Left ventricle myocardium inferior (tissue), 1 donor: ENCODE data around the gene PHACTR3. TPM values are rescaled to one million over a fixed set of nuclear protein-coding genes. Genes with fewer than 3 reads are reported as not detected.

ENCODE experiments used
- DNase-seq: peaks from one replicate; pipeline ENCODE4 v3.0.0-alpha.2; 2020
- H3K27ac ChIP-seq: fragments of 200-600 bp; replicated peaks from 2 replicates; pipeline ENCODE4 v1.8.0; 2021
- H3K27me3 ChIP-seq: fragments of 200-600 bp; 2 replicates; pipeline ENCODE4 v1.8.0; 2021; ENCODE audit warnings: low read depth
- H3K36me3 ChIP-seq: fragments of 200-600 bp; 2 replicates; pipeline ENCODE4 v1.8.0; 2021
- H3K4me1 ChIP-seq: fragments of 200-600 bp; 2 replicates; pipeline ENCODE4 v1.8.0; 2021
- H3K4me3 ChIP-seq: fragments of 200-600 bp; 2 replicates; pipeline ENCODE4 v1.8.0; 2021; ENCODE audit warnings: mild to moderate bottlenecking, moderate library complexity
- H3K9me3 ChIP-seq: fragments of 200-600 bp; replicated peaks from 2 replicates; pipeline ENCODE4 v1.8.0; 2021
- intact Hi-C: fragments of 100-400 bp; cut with micrococcal nuclease; formaldehyde crosslinking; loops from one replicate; pipeline ENCODE4 v1.11.0; 2022
- total RNA-seq: library from RNA; stranded (reverse); fragmentation: NEBNext Ultra II Directional; extraction: Animal tissue kit (Norgen Biotek cat#: 25700); gene quantifications from one replicate; pipeline ENCODE4 v1.2.1, GENCODE V29; 2021
- TF ChIP-seq, protein P1 (sequence below): fragments of 200-600 bp; IDR thresholded peaks from 2 replicates; pipeline ENCODE4 v1.8.0; 2021; ENCODE audit warnings: antibody characterized with exemption, mild to moderate bottlenecking, borderline replicate concordance
- donor health status: DM: no; HTN: yes; CAD: no; lungs with severe emphysema.

Gene PHACTR3
- total RNA-seq, 1 donor from 2014 or later, result 4.3 TPM

GRCh38 chr20:59703046-59703445, 98.7 kb downstream of the PHACTR3 start:
- no peaks in the 10 kb centered on the region for H3K27me3 ChIP-seq
- intact Hi-C loops, result no loop called here
- peaks cover 15% of the 10 kb centered on the region for H3K4me1 ChIP-seq
- H3K4me3 ChIP-seq, result no peak overlapping the region
- no peaks in the 10 kb centered on the region for H3K9me3 ChIP-seq
- H3K36me3 ChIP-seq, result no peaks in the 10 kb centered on the region
- TF ChIP-seq, protein P1, sequence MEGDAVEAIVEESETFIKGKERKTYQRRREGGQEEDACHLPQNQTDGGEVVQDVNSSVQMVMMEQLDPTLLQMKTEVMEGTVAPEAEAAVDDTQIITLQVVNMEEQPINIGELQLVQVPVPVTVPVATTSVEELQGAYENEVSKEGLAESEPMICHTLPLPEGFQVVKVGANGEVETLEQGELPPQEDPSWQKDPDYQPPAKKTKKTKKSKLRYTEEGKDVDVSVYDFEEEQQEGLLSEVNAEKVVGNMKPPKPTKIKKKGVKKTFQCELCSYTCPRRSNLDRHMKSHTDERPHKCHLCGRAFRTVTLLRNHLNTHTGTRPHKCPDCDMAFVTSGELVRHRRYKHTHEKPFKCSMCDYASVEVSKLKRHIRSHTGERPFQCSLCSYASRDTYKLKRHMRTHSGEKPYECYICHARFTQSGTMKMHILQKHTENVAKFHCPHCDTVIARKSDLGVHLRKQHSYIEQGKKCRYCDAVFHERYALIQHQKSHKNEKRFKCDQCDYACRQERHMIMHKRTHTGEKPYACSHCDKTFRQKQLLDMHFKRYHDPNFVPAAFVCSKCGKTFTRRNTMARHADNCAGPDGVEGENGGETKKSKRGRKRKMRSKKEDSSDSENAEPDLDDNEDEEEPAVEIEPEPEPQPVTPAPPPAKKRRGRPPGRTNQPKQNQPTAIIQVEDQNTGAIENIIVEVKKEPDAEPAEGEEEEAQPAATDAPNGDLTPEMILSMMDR, result no peak
- H3K27ac ChIP-seq, result no peak overlapping the region
- DNase-seq, result no peak

- Histone ChIP-seq H3K4me1 (peaks cover 15% of the 10 kb centered on the region), H3K4me3 (no peak overlapping the region), H3K27me3 (no peaks in the 10 kb centered on the region), H3K9me3 (no peaks in the 10 kb centered on the region), H3K27ac (no peak overlapping the region), H3K36me3 (no peaks in the 10 kb centered on the region)
- TF ChIP-seq, protein P1, result no peak
- DNase-seq, result no peak
- intact Hi-C loops, result no loop called here
Observed at GRCh38 chr20:59705651-59706399, 101.5 kb downstream of the PHACTR3 start.

GRCh38 chr20:59706400-59706693, 102.0 kb downstream of the PHACTR3 start:
- no peak overlapping the region for H3K27ac ChIP-seq
- H3K9me3 ChIP-seq, result no peaks in the 10 kb centered on the region
- intact Hi-C loops, result no loop called here
- no peaks in the 10 kb centered on the region for H3K36me3 ChIP-seq
- H3K4me1 ChIP-seq, result peaks cover 15% of the 10 kb centered on the region
- H3K4me3 ChIP-seq, result no peak overlapping the region
- H3K27me3 ChIP-seq, result no peaks in the 10 kb centered on the region
- TF ChIP-seq, protein P1, result no peak
- DNase-seq, result no peak

GRCh38 chr20:59708326-59708725, 104.0 kb downstream of the PHACTR3 start:
- no peak overlapping the region for H3K27ac ChIP-seq
- H3K4me1 ChIP-seq, result peaks cover 15% of the 10 kb centered on the region
- H3K4me3 ChIP-seq, result no peak overlapping the region
- H3K27me3 ChIP-seq, result no peaks in the 10 kb centered on the region
- DNase-seq, result no peak
- TF ChIP-seq, protein P1, result no peak
- H3K36me3 ChIP-seq, result no peaks in the 10 kb centered on the region
- intact Hi-C loops, result no loop called here
- peaks cover 11% of the 10 kb centered on the region for H3K9me3 ChIP-seq

GRCh38 chr20:59709636-59710035, 105.3 kb downstream of the PHACTR3 start:
- intact Hi-C loops, result no loop called here
- no peak overlapping the region for H3K27ac ChIP-seq
- no peak overlapping the region for H3K4me3 ChIP-seq
- peaks cover 11% of the 10 kb centered on the region for H3K9me3 ChIP-seq
- DNase-seq, result no peak
- TF ChIP-seq, protein P1, result no peak
- no peaks in the 10 kb centered on the region for H3K36me3 ChIP-seq
- no peaks in the 10 kb centered on the region for H3K27me3 ChIP-seq
- peaks cover 15% of the 10 kb centered on the region for H3K4me1 ChIP-seq
